NK-92 (cell line): ENCODE results near the gene CDH4.

Source experiments
- DNase-seq: peaks from one replicate; lab custom pipeline; 2025; ENCODE audit not compliant: unreplicated experiment; lab: John Stamatoyannopoulos, UW

CDH4 gene

GRCh38 chr20:61806995-61807394 is 554.9 kb downstream of the CDH4 start:
- DNase-seq, result no peak

- no peak for DNase-seq
Measured at GRCh38 chr20:61807471-61808160, 555.6 kb downstream of the CDH4 start.

GRCh38 chr20:61808447-61808846 is 556.4 kb downstream of the CDH4 start:
- no peak for DNase-seq

- no peak for DNase-seq
Measured at GRCh38 chr20:61809006-61809770, 557.1 kb downstream of the CDH4 start.

- no peak for DNase-seq
Measured at GRCh38 chr20:61810066-61810737, 558.1 kb downstream of the CDH4 start.

- DNase-seq, result no peak
Measured at GRCh38 chr20:61810738-61811135, 558.7 kb downstream of the CDH4 start.

- DNase-seq, result no peak
Measured at GRCh38 chr20:61811166-61811565, 559.1 kb downstream of the CDH4 start.

GRCh38 chr20:61812121-61812844 is 560.2 kb downstream of the CDH4 start:
- no peak for DNase-seq

- no peak for DNase-seq
Measured at GRCh38 chr20:61812845-61813485, 560.9 kb downstream of the CDH4 start.

- DNase-seq, result no peak
Measured at GRCh38 chr20:61813791-61814190, 561.7 kb downstream of the CDH4 start.

- DNase-seq, result no peak
Measured at GRCh38 chr20:61814244-61814643, 562.2 kb downstream of the CDH4 start.

- DNase-seq, result no peak
Measured at GRCh38 chr20:61814726-61815125, 562.7 kb downstream of the CDH4 start.

GRCh38 chr20:61815176-61815575 is 563.1 kb downstream of the CDH4 start:
- no peak for DNase-seq

GRCh38 chr20:61815678-61816077 is 563.6 kb downstream of the CDH4 start:
- DNase-seq, result no peak

- no peak for DNase-seq
Measured at GRCh38 chr20:61816606-61817460, 564.8 kb downstream of the CDH4 start.

GRCh38 chr20:61817575-61817974 is 565.5 kb downstream of the CDH4 start:
- DNase-seq, result no peak

GRCh38 chr20:61818746-61819573 is 566.9 kb downstream of the CDH4 start:
- no peak for DNase-seq

- no peak for DNase-seq
Measured at GRCh38 chr20:61819574-61819846, 567.4 kb downstream of the CDH4 start.
